ENCODE measurements around the gene ACTN2.

GRCh38 chr1:236659792-236660587, 26.3 kb upstream of the ACTN2 start:
- no peak for TF ChIP-seq EZH2 (IDR thresholded peaks at IDR 0.05; ENCODE audit: borderline replicate concordance, low read depth, low read length, severe bottlenecking)
- no peak for TF ChIP-seq CTCF (IDR thresholded peaks at IDR 0.05; ENCODE audit: borderline replicate concordance, extremely low read depth, low read length, poor library complexity, severe bottlenecking)

All from DND-41 (cell line).